HepG2 (cell line): ENCODE data around the gene PLSCR1. TPM values are rescaled to one million over a fixed set of nuclear protein-coding genes. Genes with fewer than 3 reads are reported as not detected.

ENCODE experiments used
- ATAC-seq: fragments of 200-7000 bp; cut with Tn5 transposase; 3 replicates; pipeline ENCODE4 v1.9.1; 2020; ENCODE audit warnings: mild to moderate bottlenecking, moderate library complexity
- BruUV-seq: library from RNA; stranded (reverse); fragments of 400-500 nt; replicated peaks from 2 replicates; lab custom pipeline; 2021; lab: Mats Ljungman, UMichigan
- CTCF ChIA-PET: fragments of 300-600 bp; formaldehyde crosslinking; extraction: SDS; loops from one replicate; lab custom pipeline; 2021; ENCODE audit warnings: low total read pairs, inconsistent platforms, low intra/inter-chr PET ratio; lab: Yijun Ruan, JAX
- POLR2A ChIA-PET: fragments of 350-600 bp; sonication (Branson Sonifier 250); formaldehyde crosslinking; loops from one replicate; lab custom pipeline; 2020; ENCODE audit warnings: antibody characterized with exemption, inconsistent platforms; lab: Yijun Ruan, JAX
- DNase-seq: peaks from one replicate; pipeline ENCODE4 v3.0.0-alpha.2; 2015; ENCODE audit warnings: low spot score
- FAIRE-seq: peaks from 3 replicates; lab custom pipeline; 2011; peaks lifted over from hg19 to GRCh38; lab: Jason Lieb, UNC
- H2AFZ ChIP-seq: one replicate; pipeline ENCODE4 v1.6.1; 2011; ENCODE audit warnings: low read length, inconsistent platforms
- H3K27ac ChIP-seq: fragments of 300-600 bp; 3 replicates; pipeline ENCODE4 v1.8.0; 2011; ENCODE audit warnings: mixed run types, mild to moderate bottlenecking, mixed read lengths, low read length, inconsistent platforms; ENCODE audit not compliant: insufficient read depth; ENCODE audit errors: extremely low read length
- H3K27me3 ChIP-seq, 2 experiments: fragments of 200-600 bp in 1 of 2; 2 replicates in 1 of 2; 3 replicates in 1 of 2; pipeline versions ENCODE4 v1.6.0 to v1.8.0; 2011; ENCODE audit warnings: low read length in 2 of 2, mild to moderate bottlenecking in 2 of 2, moderate library complexity in 2 of 2, inconsistent platforms in 1 of 2; ENCODE audit not compliant: insufficient read depth in 2 of 2, control insufficient read depth in 1 of 2
- H3K36me3 ChIP-seq, 2 experiments: fragments of 200-600 bp in 1 of 2; replicated peaks in 1 of 2; 2 replicates in 1 of 2; 3 replicates in 1 of 2; pipeline versions ENCODE4 v1.5.1 to v1.8.0; 2011; ENCODE audit warnings: low read length in 2 of 2, inconsistent platforms in 1 of 2; ENCODE audit not compliant: insufficient read depth in 2 of 2, control insufficient read depth in 1 of 2
- H3K4me1 ChIP-seq: 2 replicates; pipeline ENCODE4 v1.5.1; 2012; ENCODE audit warnings: low read length, inconsistent platforms; ENCODE audit not compliant: insufficient read depth
- H3K4me2 ChIP-seq: 2 replicates; pipeline ENCODE4 v1.6.0; 2011; ENCODE audit warnings: low read depth, low read length, inconsistent platforms
- H3K4me3 ChIP-seq, 3 experiments: fragments of 200-600 bp in 1 of 3; sonication (generic), shearing (Covaris generic) in 1 of 3; replicated peaks in 1 of 3; 2 replicates each; pipeline ENCODE4 v1.5.1; 2011 to 2016; ENCODE audit warnings: low read length in 3 of 3, inconsistent platforms in 2 of 3, low read depth in 2 of 3, mild to moderate bottlenecking in 2 of 3, control low read depth in 1 of 3, mixed read lengths in 1 of 3; ENCODE audit not compliant: insufficient read depth in 1 of 3
- H3K79me2 ChIP-seq: one replicate; pipeline ENCODE4 v1.6.1; 2011; ENCODE audit warnings: low read length, inconsistent platforms; ENCODE audit not compliant: insufficient read depth
- H3K9ac ChIP-seq: 2 replicates; pipeline ENCODE4 v1.6.0; 2011; ENCODE audit warnings: mild to moderate bottlenecking, low read depth, low read length, inconsistent platforms; ENCODE audit not compliant: insufficient read depth
- H3K9me3 ChIP-seq: 2 replicates; pipeline ENCODE4 v1.5.1; 2012; ENCODE audit warnings: mild to moderate bottlenecking, low read length
- H4K20me1 ChIP-seq: 2 replicates; pipeline ENCODE4 v1.6.0; 2011; ENCODE audit warnings: inconsistent platforms, mild to moderate bottlenecking, low read length, moderate library complexity; ENCODE audit not compliant: insufficient read depth
- CHD4 ChIP-seq: fragments of 200-600 bp; sonication (generic); IDR thresholded peaks from 2 replicates; pipeline ENCODE4 v1.7.0; 2017; ENCODE audit warnings: mild to moderate bottlenecking, low read length, borderline replicate concordance
- CREBL2 ChIP-seq: sonication (generic); formaldehyde crosslinking; IDR thresholded peaks from 2 replicates; pipeline ENCODE4 v1.8.1; 2023; ENCODE audit warnings: missing genetic modification reagents, mild to moderate bottlenecking, borderline replicate concordance
- ERF ChIP-seq: IDR thresholded peaks from 2 replicates; pipeline ENCODE4 v1.6.1; 2018; ENCODE audit warnings: missing biosample characterization, missing genetic modification reagents
- GLI4 ChIP-seq: sonication (generic); formaldehyde crosslinking; IDR thresholded peaks from 2 replicates; pipeline ENCODE4 v1.5.1; 2020; ENCODE audit warnings: missing genetic modification reagents, mild to moderate bottlenecking, moderate library complexity, borderline replicate concordance
- KAT7 ChIP-seq: IDR thresholded peaks from 2 replicates; pipeline ENCODE4 v1.6.1; 2018; ENCODE audit warnings: borderline replicate concordance, missing compliant biosample characterization
- NCOA1 ChIP-seq: sonication (generic); formaldehyde crosslinking; IDR thresholded peaks from 2 replicates; pipeline ENCODE4 v1.9.0; 2021; ENCODE audit warnings: missing genetic modification reagents
- NR2C2 ChIP-seq: sonication (generic); formaldehyde crosslinking; IDR thresholded peaks from 2 replicates; pipeline ENCODE4 v1.4.0; 2020; ENCODE audit warnings: missing genetic modification reagents, mild to moderate bottlenecking, moderate library complexity, borderline replicate concordance
- PRDM15 ChIP-seq: sonication (generic); formaldehyde crosslinking; IDR thresholded peaks from 2 replicates; pipeline ENCODE4 v1.4.0; 2020; ENCODE audit warnings: missing genetic modification reagents
- SMC3 ChIP-seq: IDR thresholded peaks from 2 replicates; pipeline ENCODE4 v1.6.1; 2011; ENCODE audit warnings: low read length, improper control_type of control experiment
- SRSF1 ChIP-seq: fragments of 200-400 bp; formaldehyde crosslinking; optimal IDR thresholded peaks from 2 replicates; pipeline ENCODE3; 2017; ENCODE audit warnings: mild to moderate bottlenecking, low read depth, low read length, moderate library complexity
- SSRP1 ChIP-seq: IDR thresholded peaks from 2 replicates; pipeline ENCODE4 v1.6.1; 2016; ENCODE audit warnings: control low read depth
- TCF7 ChIP-seq: sonication (generic); IDR thresholded peaks from 2 replicates; pipeline ENCODE4 v1.6.1; 2016; ENCODE audit warnings: antibody characterized with exemption, low read depth
- U2AF2 ChIP-seq: fragments of 200-400 bp; formaldehyde crosslinking; IDR thresholded peaks from 2 replicates; pipeline ENCODE4 v1.6.1; 2017; ENCODE audit warnings: low read depth, mild to moderate bottlenecking, low read length
- ZKSCAN8 ChIP-seq: IDR thresholded peaks from 2 replicates; pipeline ENCODE4 v1.6.1; 2016; ENCODE audit warnings: borderline replicate concordance, missing genetic modification reagents, missing compliant biosample characterization
- ZMAT3 ChIP-seq: sonication (generic); formaldehyde crosslinking; conservative IDR thresholded peaks from 2 replicates; pipeline ENCODE4 v1.7.0; 2021; ENCODE audit warnings: missing genetic modification reagents
- ZNF33B ChIP-seq: sonication (generic); formaldehyde crosslinking; IDR thresholded peaks from 2 replicates; pipeline ENCODE4 v1.5.1; 2020; ENCODE audit warnings: mild to moderate bottlenecking, missing genetic modification reagents
- ZNF350 ChIP-seq: sonication (generic); formaldehyde crosslinking; IDR thresholded peaks from 2 replicates; pipeline ENCODE4 v1.4.0; 2020; ENCODE audit warnings: mild to moderate bottlenecking, low read depth, missing genetic modification reagents, borderline replicate concordance
- ZNF367 ChIP-seq: sonication (generic); formaldehyde crosslinking; IDR thresholded peaks from 2 replicates; pipeline ENCODE4 v1.4.0; 2020; ENCODE audit warnings: missing genetic modification reagents, borderline replicate concordance
- ZNF766 ChIP-seq: sonication (generic); formaldehyde crosslinking; IDR thresholded peaks from 2 replicates; pipeline ENCODE4 v1.5.0; 2020; ENCODE audit warnings: missing genetic modification reagents, borderline replicate concordance
- ZNF792 ChIP-seq: IDR thresholded peaks from 2 replicates; pipeline ENCODE4 v1.6.1; 2016
- in situ Hi-C: cut with HindIII; loops from 2 replicates; pipeline ENCODE4 v1.10.0; 2017; ENCODE audit warnings: low pct_unique_long_range_greater_than_20kb; ENCODE audit not compliant: extremely low pct_ligation_motif_present
- intact Hi-C: fragments of 100-400 bp; cut with micrococcal nuclease; formaldehyde crosslinking; loops from one replicate; pipeline ENCODE4 v1.10.0; 2022; ENCODE audit not compliant: unreplicated experiment
- polyA plus RNA-seq, 8 experiments: library from polyadenylated mRNA; depleted of rRNA in 3 of 8; stranded (reverse) in 7 of 8; unstranded in 1 of 8; fragments of >200 nt; fragmentation: Illumina TruSeq in 4 of 8; extraction: Trizol in 4 of 8; gene quantifications; 2 replicates each; pipeline versions ENCODE4 v1.2.1 to v1.2.3, GENCODE V29; 2011 to 2016; ENCODE audit warnings: low read depth in 4 of 8, missing spikeins in 1 of 8, mixed read lengths in 1 of 8; ENCODE audit not compliant: insufficient read depth in 1 of 8
- total RNA-seq, 5 experiments: library from RNA; depleted of rRNA; stranded (reverse); fragments of >200 nt; fragmentation: Illumina TruSeq; extraction: Trizol; gene quantifications; 2 replicates each; pipeline ENCODE4 v1.2.3, GENCODE V29; 2016; ENCODE audit warnings: low read depth in 1 of 5

Gene PLSCR1
- total and polyA plus RNA-seq, 2 of the 13 experiments (the other 11 are each of a cell fraction or from before 2014, with no cell fraction given), result 33.8 to 34.1 TPM

DNA sequence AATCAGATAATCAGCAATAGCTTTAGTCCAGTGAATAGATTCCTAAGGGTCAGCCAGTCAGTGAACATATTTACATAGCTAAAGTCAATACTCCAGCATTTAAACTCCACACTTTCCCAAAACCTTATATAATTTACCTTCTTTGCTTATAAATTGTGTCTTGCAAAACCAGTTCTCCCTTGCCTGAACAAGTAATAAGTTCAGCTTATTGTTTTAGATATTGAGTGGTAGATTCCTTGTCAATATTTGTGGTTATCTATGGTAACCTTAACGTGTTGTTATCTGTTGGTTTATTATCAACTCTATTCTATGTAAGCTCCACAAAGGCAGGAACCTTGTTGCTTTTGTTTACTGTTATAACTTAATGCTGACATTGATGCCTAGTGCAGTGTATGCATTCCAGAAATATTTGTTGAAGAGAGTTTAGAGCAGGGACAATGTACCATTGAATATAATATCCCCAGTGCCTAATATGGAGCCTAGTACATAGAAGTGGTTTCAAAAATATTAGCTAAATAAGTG lies 36.7 kb upstream of the PLSCR1 start (continued):
- TF ChIP-seq CHD4 (0 out of 2 replicates have a peak, but pooled peaks have one; percentile 66), ERF (CRISPR knock-in tag) (peak; percentile 24; the same call in 1 of the 2 replicates), NR2C2 (no peak), TCF7 (peak; percentile 79), PRDM15 (CRISPR knock-in tag) (no peak), ZNF792 (CRISPR knock-in tag) (peak; percentile 62; the same call in 1 of the 2 replicates)

DNA sequence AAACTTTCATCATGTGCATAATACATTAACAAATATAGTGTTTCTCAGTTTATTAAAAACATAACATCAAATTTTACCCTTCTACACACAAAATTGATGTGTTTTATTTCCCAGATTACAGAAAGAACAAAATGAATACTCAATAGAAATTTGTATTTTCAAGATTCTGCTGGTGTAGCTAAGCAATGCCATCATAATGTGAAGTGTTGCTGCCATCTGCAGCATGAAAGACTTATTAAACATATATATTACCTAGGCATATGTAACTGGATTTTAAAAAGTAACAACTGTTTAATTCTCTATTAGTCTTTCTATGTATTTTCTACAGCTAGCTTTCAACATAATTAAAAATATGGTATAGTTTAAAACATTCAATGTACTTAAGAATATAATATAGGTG lies 33.3 kb upstream of the PLSCR1 start:
- Histone ChIP-seq H3K4me3 (no peak overlapping the region), H3K27ac (no peak overlapping the region), H3K4me1 (peaks cover 31% of the 10 kb centered on the region), H3K9me3 (peaks cover 9% of the 10 kb centered on the region), H3K4me2 (no peak overlapping the region), H3K27me3 (no peaks in the 10 kb centered on the region), H3K9ac (no peak overlapping the region), H3K36me3 (no peaks in the 10 kb centered on the region), H4K20me1 (no peaks in the 10 kb centered on the region), H3K79me2 (no peaks in the 10 kb centered on the region), H2AFZ (no peak overlapping the region)
- ChIA-PET CTCF (interaction anchor here (0.7 to 1.9 kb wide), 4 partner anchors 251 to 512 kb away, joined by 3 to 8 read pairs (median 6); no protein-coding TSS in a partner anchor), POLR2A (interaction anchor here (0.7 kb wide), 1 partner anchor 251 kb away, joined by 4 read pairs; no protein-coding TSS in a partner anchor)
- ATAC-seq (no peak), DNase-seq (peak; percentile 39), FAIRE-seq (no peak)
- in situ Hi-C loops (loop anchor here (5.0 to 10.0 kb wide), 3 partner anchors 243 to 513 kb away; no protein-coding TSS in a partner anchor), intact Hi-C loops (loop anchor here (1.0 to 5.0 kb wide), 5 partner anchors 75 to 510 kb away; no protein-coding TSS in a partner anchor)
- no TSS peak for BruUV-seq
- peak; percentile 47; the same call in 1 of the 2 replicates for TF ChIP-seq SMC3
- no peak for TF ChIP-seq ZNF350 (CRISPR knock-in tag)
- no peak for TF ChIP-seq ZNF33B (CRISPR knock-in tag)
- TF ChIP-seq ZNF367 (CRISPR knock-in tag), result no peak
- TF ChIP-seq U2AF2, result no peak
- no peak for TF ChIP-seq CREBL2
- TF ChIP-seq ZKSCAN8, result no peak
- no peak for TF ChIP-seq GLI4
- TF ChIP-seq ZMAT3 (CRISPR knock-in tag), result no peak
- no peak for TF ChIP-seq NCOA1 (CRISPR knock-in tag)
- no peak for TF ChIP-seq SRSF1
- TF ChIP-seq SSRP1 (CRISPR knock-in tag), result no peak
- TF ChIP-seq ZNF766, result no peak
- no peak for TF ChIP-seq KAT7
